HG03159 (cell line): ENCODE results near the gene LMAN2.

Source experiments
- ATAC-seq: cut with Tn5 transposase; IDR thresholded peaks from one replicate; pipeline ENCODE4 v1.9.1; 2021; ENCODE audit warnings: mild to moderate bottlenecking, moderate library complexity; ENCODE audit not compliant: unreplicated experiment

The LMAN2 gene

GRCh38 chr5:177328545-177329231, 22.8 kb downstream of the LMAN2 start:
- ATAC-seq: no peak

- no peak for ATAC-seq
Measured at GRCh38 chr5:177327539-177328522, 23.6 kb downstream of the LMAN2 start.

DNA sequence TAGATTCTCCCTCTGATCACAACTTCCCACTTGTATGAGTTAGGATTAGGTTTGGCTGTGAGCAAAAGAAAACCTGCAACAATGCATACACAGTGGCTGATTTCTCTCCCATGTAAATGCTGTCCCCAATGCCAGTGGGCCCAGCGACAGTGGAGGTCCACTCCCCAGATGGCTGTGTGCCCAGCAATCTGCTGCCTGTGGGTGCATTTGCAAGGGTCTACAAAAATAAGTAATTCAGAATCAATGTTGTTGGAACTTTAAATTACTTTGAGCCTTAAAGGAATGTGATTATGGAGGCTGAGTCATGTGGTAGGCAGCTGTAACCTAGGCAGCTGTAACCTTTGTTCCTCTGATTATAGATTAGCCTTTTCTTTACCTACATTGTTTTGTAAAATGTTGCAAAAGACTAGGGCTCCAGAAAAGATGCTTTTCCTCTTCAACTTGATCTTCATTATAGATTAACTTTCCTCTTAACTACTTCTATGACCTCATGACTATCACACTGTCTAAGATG, 25.5 kb downstream of the LMAN2 start:
- no peak for ATAC-seq

GRCh38 chr5:177320879-177321278, 30.6 kb downstream of the LMAN2 start:
- ATAC-seq: no peak

GRCh38 chr5:177319913-177320588, 31.4 kb downstream of the LMAN2 start:
- no peak for ATAC-seq

DNA sequence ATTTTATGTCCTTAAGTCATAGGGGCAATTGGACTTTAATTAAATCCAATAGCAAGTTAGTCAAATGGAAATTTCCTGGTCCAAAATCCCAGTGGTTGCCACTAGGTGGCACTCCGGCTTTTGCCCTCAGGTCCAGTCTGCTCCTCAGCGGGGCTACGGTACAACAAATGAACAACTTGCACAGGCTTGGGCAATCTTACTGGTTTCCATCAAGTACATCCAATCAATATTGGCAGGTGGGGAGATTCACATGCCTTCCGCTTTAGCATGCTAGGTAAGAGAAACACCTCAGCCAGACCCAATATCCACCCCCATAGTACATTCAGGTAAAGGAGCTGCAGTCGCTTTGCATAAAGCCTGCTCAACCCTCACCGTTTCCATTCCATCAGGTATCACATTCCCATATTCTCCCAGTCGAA, 33.5 kb downstream of the LMAN2 start:
- no peak for ATAC-seq

DNA sequence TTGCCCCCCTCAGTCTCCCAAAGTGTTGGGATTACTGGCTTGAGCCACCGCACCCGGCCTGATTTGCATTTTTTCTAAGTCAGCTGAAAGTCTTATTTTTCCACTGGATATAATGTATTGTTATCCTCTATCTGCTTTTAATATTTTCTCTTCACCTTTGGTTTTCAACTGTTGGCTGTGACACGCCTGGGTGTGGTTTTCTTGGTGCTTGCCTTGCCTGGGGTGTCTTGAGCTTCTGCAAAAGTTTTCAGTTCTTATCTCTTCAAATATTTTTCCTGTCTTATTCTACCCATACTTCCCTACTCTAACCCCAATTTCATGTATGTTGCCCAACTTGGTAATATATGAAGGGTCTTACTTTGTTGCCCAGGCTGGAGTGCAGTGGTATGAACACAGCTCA, 35.5 kb downstream of the LMAN2 start:
- ATAC-seq: no peak

DNA sequence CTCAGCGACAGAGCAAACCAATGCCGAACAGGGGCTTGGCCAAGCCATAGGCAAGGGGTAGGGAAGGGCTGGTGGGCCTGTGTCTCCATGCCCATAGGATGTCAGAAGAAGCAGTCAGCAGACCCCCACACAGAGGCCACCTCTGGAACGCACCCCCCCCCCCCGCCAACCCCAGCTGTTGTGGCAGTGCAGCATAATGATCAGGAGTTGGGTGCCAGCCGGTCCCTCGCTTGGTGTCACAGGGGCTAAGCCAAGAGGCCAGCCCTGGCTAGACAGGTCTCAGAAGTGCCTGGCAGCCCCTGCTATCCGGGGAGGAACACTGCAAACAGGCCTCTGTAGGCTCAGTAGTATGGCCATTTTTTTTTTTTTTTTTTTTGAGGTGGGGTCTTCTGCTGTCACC, 36.1 kb downstream of the LMAN2 start:
- ATAC-seq: no peak

GRCh38 chr5:177314376-177315342, 36.8 kb downstream of the LMAN2 start:
- ATAC-seq: no peak

- no peak for ATAC-seq
Measured at GRCh38 chr5:177313561-177314259, 37.8 kb downstream of the LMAN2 start.

- peak; percentile 16 for ATAC-seq
Measured at GRCh38 chr5:177312649-177313181, 38.8 kb downstream of the LMAN2 start.

- ATAC-seq: peak; percentile 73
Measured at GRCh38 chr5:177311723-177312648, 39.5 kb downstream of the LMAN2 start, which contains the start of gene MXD3. Gene MXD3, minus strand, starts transcription at chr5:177311898. Its CDS starts 68 bp downstream, at chr5:177311830.

DNA sequence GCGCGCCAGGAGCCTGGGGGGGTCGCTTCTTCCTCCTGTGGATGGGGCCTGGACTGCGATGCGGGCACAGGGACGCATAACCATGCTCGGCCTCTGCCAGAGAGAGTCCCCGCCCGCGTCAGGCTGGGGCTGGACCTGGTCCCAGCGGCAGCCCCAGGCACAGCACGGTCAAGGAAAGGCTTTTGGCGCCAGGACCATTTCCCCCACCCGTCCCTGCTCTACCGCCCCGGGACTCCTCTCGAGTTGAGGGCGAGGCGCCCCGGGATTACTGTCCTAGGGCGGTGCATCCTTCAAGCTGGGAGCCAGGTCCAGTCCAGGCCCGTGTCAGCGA, 40.1 kb downstream of the LMAN2 start:
- peak; percentile 0 for ATAC-seq

DNA sequence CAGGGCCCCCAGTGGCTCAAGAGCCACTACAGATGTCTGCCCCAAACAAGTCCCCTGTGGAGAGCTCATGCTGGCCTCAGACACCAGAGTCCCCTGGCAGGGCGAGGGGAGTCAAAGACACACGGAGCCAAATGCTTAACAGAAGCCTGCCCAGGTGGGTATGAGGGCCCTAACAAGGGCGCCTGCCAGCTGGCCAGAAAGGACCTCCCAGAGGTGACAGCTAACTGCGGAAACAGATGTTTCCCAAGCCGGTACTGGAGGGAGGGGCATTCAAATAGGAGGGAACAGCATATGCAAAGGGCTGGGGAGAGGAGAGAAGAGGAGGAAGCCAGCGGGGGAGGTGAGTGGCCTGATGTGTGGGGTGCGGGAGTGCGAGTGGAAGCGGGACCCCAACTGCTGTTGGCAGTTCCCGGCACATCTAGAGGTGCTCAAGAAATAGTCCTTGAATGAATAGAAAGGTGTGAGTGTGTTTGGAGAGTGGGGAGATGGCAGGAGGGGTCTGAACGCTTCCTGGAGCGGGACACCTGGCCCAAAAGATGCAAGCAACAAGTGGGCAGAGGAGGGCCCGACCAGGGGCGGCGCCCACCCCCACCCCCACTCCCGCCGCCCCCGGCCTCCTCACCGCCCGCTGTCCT, 40.6 kb downstream of the LMAN2 start:
- ATAC-seq: no peak

DNA sequence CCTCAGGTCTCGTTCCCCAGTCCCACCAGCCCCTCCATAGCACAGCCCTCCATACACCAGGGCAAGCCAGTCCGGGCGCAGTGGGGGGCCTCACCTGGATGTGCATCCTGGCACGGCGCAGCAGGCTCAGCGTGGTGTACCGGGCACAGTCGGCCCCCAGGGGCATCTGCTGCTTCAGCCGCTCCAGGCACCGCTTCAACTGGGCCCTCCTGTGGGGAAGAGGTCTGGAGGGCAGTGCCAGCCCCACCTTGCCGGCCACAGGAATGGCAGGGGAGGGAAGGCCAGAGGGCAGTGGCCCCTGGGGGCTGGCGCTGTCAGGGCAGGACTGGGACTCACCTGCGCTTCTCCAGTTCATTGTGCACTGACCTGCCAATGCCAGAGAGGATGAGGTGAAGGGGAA, 41.1 kb downstream of the LMAN2 start:
- no peak for ATAC-seq

DNA sequence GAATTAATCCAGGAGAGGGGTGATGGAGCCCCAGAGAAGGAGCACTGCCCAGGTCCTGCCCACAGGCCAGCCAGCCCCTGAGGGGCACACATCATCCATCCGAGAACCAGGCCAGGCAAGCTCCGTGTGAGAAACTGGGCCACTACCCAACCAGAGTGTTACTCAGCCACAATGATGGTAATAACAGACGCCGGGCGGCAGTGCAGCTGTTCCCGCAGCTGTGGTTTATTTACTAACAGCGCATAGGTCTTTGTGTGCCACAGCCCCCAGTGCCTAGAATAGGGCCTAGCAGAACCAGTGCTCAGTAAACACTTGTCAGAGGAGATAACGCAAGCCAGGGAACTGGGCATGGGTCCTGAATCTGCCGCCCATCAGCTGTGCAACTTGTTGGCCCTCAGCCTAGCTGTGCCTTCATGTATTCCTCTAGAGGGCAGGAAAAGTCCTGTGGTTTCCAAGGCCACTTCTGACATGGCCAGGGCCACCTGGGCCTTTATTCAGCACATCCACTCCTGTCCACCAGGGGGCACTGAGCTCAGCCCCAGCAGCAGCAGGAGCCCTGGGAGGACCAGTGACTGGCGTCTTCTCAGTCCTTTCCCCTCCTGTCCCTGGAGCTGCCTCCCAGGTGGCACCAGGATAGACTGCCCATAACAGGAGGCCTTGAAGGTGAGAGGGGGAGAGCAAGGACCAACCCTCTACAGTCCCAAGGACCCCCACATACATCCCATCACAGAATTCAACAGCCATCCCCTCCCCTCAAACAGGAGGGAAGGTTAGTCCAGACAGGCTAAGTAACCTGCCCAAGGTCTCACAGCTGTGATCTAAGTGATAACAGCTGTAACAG, 41.9 kb downstream of the LMAN2 start:
- no peak for ATAC-seq

- no peak for ATAC-seq
Measured at GRCh38 chr5:177308740-177309139, 42.7 kb downstream of the LMAN2 start.
